HepG2 (cell line): ENCODE results near the gene SUPT6H. TPM values are rescaled to one million over a fixed set of nuclear protein-coding genes. Genes with fewer than 3 reads are reported as not detected.

Source experiments
- AHR ChIP-seq: IDR thresholded peaks from 2 replicates; pipeline ENCODE4 v1.6.1; 2018; ENCODE audit warnings: missing genetic modification reagents, missing compliant biosample characterization
- BHLHE40 ChIP-seq: IDR thresholded peaks from 2 replicates; pipeline ENCODE4 v1.6.1; 2011; ENCODE audit warnings: low read length, improper control_type of control experiment
- CBFB ChIP-seq: sonication (generic); formaldehyde crosslinking; IDR thresholded peaks from 2 replicates; pipeline ENCODE4 v1.4.0; 2020; ENCODE audit warnings: missing genetic modification reagents
- CREBL2 ChIP-seq: sonication (generic); formaldehyde crosslinking; IDR thresholded peaks from 2 replicates; pipeline ENCODE4 v1.8.1; 2023; ENCODE audit warnings: missing genetic modification reagents, mild to moderate bottlenecking, borderline replicate concordance
- ELF4 ChIP-seq: sonication (generic); formaldehyde crosslinking; IDR thresholded peaks from 2 replicates; pipeline ENCODE4 v1.5.0; 2020; ENCODE audit warnings: missing genetic modification reagents, mild to moderate bottlenecking, moderate library complexity, borderline replicate concordance
- GTF2F1 ChIP-seq: fragments of 150-350 bp; IDR thresholded peaks from 2 replicates; pipeline ENCODE4 v1.6.1; 2014; ENCODE audit warnings: low read length
- JUN ChIP-seq: sonication (generic); formaldehyde crosslinking; IDR thresholded peaks from 2 replicates; pipeline ENCODE4 v1.4.0; 2020; ENCODE audit warnings: mild to moderate bottlenecking, missing genetic modification reagents
- KAT2B ChIP-seq: fragments of 150-350 bp; IDR thresholded peaks from 2 replicates; pipeline ENCODE4 v1.6.1; 2014; ENCODE audit warnings: low read depth, low read length, borderline replicate concordance
- MAX ChIP-seq: IDR thresholded peaks from 2 replicates; pipeline ENCODE4 v1.6.1; 2012; ENCODE audit warnings: inconsistent platforms
- MIER3 ChIP-seq: IDR thresholded peaks from 2 replicates; pipeline ENCODE4 v1.6.1; 2016; ENCODE audit warnings: missing compliant biosample characterization, borderline replicate concordance
- NCOA1 ChIP-seq: sonication (generic); formaldehyde crosslinking; IDR thresholded peaks from 2 replicates; pipeline ENCODE4 v1.9.0; 2021; ENCODE audit warnings: missing genetic modification reagents
- NFYB ChIP-seq: sonication (generic); formaldehyde crosslinking; IDR thresholded peaks from 2 replicates; pipeline ENCODE4 v1.4.0; 2020; ENCODE audit warnings: missing genetic modification reagents
- NR2F1 ChIP-seq, 2 experiments: fragments of 450-650 bp in 1 of 2; formaldehyde crosslinking in 1 of 2; IDR thresholded peaks; 2 replicates each; pipeline versions ENCODE4 v1.5.0 to v1.6.1; 2016 to 2020; ENCODE audit warnings: mild to moderate bottlenecking in 1 of 2, missing compliant biosample characterization in 1 of 2, missing genetic modification reagents in 1 of 2, moderate library complexity in 1 of 2
- RBAK ChIP-seq: sonication (generic); formaldehyde crosslinking; IDR thresholded peaks from 2 replicates; pipeline ENCODE4 v1.5.1; 2020; ENCODE audit warnings: mild to moderate bottlenecking, missing genetic modification reagents
- RXRB ChIP-seq: IDR thresholded peaks from 2 replicates; pipeline ENCODE4 v1.6.1; 2016; ENCODE audit warnings: borderline replicate concordance, missing genetic modification reagents, missing compliant biosample characterization
- ZNF317 ChIP-seq: sonication (generic); formaldehyde crosslinking; IDR thresholded peaks from 2 replicates; pipeline ENCODE4 v1.5.0; 2020; ENCODE audit warnings: mild to moderate bottlenecking, missing genetic modification reagents
- ZNF569 ChIP-seq: sonication (generic); formaldehyde crosslinking; IDR thresholded peaks from 2 replicates; pipeline ENCODE4 v1.5.0; 2020; ENCODE audit warnings: mild to moderate bottlenecking, missing genetic modification reagents, moderate library complexity, borderline replicate concordance
- ZNF619 ChIP-seq: sonication (generic); formaldehyde crosslinking; IDR thresholded peaks from 2 replicates; pipeline ENCODE4 v1.4.0; 2020; ENCODE audit warnings: mild to moderate bottlenecking, missing genetic modification reagents
- ZNF720 ChIP-seq: sonication (generic); formaldehyde crosslinking; IDR thresholded peaks from 2 replicates; pipeline ENCODE4 v1.4.0; 2020; ENCODE audit warnings: missing genetic modification reagents
- ZNF747 ChIP-seq: sonication (generic); formaldehyde crosslinking; IDR thresholded peaks from 2 replicates; pipeline ENCODE4 v1.8.1; 2023; ENCODE audit warnings: missing genetic modification reagents, mild to moderate bottlenecking, borderline replicate concordance
- ZNF781 ChIP-seq: sonication (generic); formaldehyde crosslinking; IDR thresholded peaks from 2 replicates; pipeline ENCODE4 v1.5.1; 2020; ENCODE audit warnings: borderline replicate concordance, mild to moderate bottlenecking, missing genetic modification reagents; ENCODE audit errors: not compliant biosample characterization
- polyA plus RNA-seq, 8 experiments: library from polyadenylated mRNA; depleted of rRNA in 3 of 8; stranded (reverse) in 7 of 8; unstranded in 1 of 8; fragments of >200 nt; fragmentation: Illumina TruSeq in 4 of 8; extraction: Trizol in 4 of 8; gene quantifications; 2 replicates each; pipeline versions ENCODE4 v1.2.1 to v1.2.3, GENCODE V29; 2011 to 2016; ENCODE audit warnings: low read depth in 4 of 8, missing spikeins in 1 of 8, mixed read lengths in 1 of 8; ENCODE audit not compliant: insufficient read depth in 1 of 8
- total RNA-seq, 5 experiments: library from RNA; depleted of rRNA; stranded (reverse); fragments of >200 nt; fragmentation: Illumina TruSeq; extraction: Trizol; gene quantifications; 2 replicates each; pipeline ENCODE4 v1.2.3, GENCODE V29; 2016; ENCODE audit warnings: low read depth in 1 of 5
- TF ChIP-seq, protein P1 (sequence below): fragments of 450-650 bp; IDR thresholded peaks from 2 replicates; pipeline ENCODE4 v1.6.1; 2016
- TF ChIP-seq, protein P2 (sequence below): sonication (generic); formaldehyde crosslinking; IDR thresholded peaks from 2 replicates; pipeline ENCODE4 v1.5.0; 2020; ENCODE audit warnings: mild to moderate bottlenecking, missing genetic modification reagents, moderate library complexity
- TF ChIP-seq, protein P3 (sequence below): sonication (generic); formaldehyde crosslinking; IDR thresholded peaks from 2 replicates; pipeline ENCODE4 v1.4.0; 2020; ENCODE audit warnings: missing genetic modification reagents, borderline replicate concordance

SUPT6H gene
- total and polyA plus RNA-seq, 2 of the 13 experiments (the other 11 are each of a cell fraction or from before 2014, with no cell fraction given) = 32.7 to 39.9 TPM

GRCh38 chr17:28743243-28744103, 81.5 kb downstream of the SUPT6H start, which contains the start of gene TRAF4 (continued):
- TF ChIP-seq, protein P1, sequence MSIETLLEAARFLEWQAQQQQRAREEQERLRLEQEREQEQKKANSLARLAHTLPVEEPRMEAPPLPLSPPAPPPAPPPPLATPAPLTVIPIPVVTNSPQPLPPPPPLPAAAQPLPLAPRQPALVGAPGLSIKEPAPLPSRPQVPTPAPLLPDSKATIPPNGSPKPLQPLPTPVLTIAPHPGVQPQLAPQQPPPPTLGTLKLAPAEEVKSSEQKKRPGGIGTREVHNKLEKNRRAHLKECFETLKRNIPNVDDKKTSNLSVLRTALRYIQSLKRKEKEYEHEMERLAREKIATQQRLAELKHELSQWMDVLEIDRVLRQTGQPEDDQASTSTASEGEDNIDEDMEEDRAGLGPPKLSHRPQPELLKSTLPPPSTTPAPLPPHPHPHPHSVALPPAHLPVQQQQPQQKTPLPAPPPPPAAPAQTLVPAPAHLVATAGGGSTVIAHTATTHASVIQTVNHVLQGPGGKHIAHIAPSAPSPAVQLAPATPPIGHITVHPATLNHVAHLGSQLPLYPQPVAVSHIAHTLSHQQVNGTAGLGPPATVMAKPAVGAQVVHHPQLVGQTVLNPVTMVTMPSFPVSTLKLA = no peak
- TF ChIP-seq RXRB (no peak), CBFB (CRISPR knock-in tag) (no peak), ZNF317 (CRISPR knock-in tag) (0 out of 2 replicates have a peak, but pooled peaks have one; percentile 55), ZNF720 (CRISPR knock-in tag) (no peak), CREBL2 (CRISPR knock-in tag) (no peak), BHLHE40 (peak; percentile 47; the same call in 1 of the 2 replicates), MAX (0 out of 2 replicates have a peak, but pooled peaks have one; percentile 62), KAT2B (no peak), MIER3 (CRISPR knock-in tag) (no peak), GTF2F1 (no peak), ZNF747 (CRISPR knock-in tag) (no peak), NCOA1 (CRISPR knock-in tag) (no peak), ZNF569 (CRISPR knock-in tag) (no peak), JUN (CRISPR knock-in tag) (no peak), NR2F1 (CRISPR knock-in tag; IDR thresholded peaks at IDR 0.05) (no peak; a peak in 1 of 4 replicates), ZNF619 (0 out of 2 replicates have a peak, but pooled peaks have one; percentile 37), AHR (CRISPR knock-in tag) (no peak), NFYB (CRISPR knock-in tag) (no peak), RBAK (CRISPR knock-in tag) (no peak), ZNF781 (CRISPR knock-in tag) (peak; percentile 13), ELF4 (CRISPR knock-in tag) (no peak)
- TF ChIP-seq, protein P2, sequence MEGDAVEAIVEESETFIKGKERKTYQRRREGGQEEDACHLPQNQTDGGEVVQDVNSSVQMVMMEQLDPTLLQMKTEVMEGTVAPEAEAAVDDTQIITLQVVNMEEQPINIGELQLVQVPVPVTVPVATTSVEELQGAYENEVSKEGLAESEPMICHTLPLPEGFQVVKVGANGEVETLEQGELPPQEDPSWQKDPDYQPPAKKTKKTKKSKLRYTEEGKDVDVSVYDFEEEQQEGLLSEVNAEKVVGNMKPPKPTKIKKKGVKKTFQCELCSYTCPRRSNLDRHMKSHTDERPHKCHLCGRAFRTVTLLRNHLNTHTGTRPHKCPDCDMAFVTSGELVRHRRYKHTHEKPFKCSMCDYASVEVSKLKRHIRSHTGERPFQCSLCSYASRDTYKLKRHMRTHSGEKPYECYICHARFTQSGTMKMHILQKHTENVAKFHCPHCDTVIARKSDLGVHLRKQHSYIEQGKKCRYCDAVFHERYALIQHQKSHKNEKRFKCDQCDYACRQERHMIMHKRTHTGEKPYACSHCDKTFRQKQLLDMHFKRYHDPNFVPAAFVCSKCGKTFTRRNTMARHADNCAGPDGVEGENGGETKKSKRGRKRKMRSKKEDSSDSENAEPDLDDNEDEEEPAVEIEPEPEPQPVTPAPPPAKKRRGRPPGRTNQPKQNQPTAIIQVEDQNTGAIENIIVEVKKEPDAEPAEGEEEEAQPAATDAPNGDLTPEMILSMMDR (CRISPR knock-in tag) = no peak
- TF ChIP-seq, protein P3, sequence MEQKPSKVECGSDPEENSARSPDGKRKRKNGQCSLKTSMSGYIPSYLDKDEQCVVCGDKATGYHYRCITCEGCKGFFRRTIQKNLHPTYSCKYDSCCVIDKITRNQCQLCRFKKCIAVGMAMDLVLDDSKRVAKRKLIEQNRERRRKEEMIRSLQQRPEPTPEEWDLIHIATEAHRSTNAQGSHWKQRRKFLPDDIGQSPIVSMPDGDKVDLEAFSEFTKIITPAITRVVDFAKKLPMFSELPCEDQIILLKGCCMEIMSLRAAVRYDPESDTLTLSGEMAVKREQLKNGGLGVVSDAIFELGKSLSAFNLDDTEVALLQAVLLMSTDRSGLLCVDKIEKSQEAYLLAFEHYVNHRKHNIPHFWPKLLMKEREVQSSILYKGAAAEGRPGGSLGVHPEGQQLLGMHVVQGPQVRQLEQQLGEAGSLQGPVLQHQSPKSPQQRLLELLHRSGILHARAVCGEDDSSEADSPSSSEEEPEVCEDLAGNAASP (CRISPR knock-in tag) = no peak
